Measurements from ENCODE around the gene SLC30A1.

DNA sequence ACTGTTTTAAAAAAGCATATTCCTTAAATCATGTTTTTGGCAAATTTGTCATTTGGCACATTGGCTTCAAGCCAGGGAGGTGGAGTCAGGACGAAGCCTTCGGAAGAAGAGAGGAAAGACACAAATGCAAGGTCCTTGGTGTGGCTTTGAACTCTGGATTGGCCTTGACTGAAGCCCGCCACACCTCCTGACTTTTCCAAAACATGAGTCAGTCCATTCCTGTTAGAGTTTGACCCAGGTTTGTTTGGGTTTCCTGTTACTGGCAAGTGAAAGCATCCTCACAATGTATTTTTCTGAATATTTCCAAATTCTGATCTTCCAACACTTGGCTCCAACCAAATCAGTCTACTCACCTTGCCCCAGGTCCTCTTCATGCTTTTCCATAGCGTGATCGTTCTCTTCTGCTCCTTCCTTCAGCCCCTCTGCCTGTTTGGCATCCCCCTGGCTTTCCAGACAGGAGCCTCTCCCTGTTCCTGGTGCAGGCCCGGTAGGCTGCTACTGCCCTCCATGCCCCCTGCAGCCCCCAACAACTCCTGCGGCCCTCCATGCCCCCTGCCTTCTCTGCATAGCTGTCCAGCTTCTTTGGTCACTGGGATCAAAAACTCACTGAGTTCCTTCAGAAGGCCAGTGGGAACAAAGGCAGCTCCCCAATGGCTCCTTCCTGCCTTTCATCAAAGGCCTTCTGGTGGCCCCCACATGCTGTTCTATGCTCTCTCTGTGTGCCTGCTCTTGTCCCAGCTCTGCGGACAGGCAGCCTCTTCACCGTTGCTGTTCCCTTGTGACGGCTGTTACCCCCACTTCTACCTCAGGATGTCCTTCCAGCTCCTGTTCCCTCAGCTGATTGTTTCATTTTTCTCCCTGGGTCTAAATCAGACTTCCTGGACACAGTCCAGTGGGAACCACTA, 30.4 kb upstream of the SLC30A1 start:
- no peak for TF ChIP-seq POLR2AphosphoS5 (IDR thresholded peaks at IDR 0.05; ENCODE audit: low read depth, low read length)
- no peak for TF ChIP-seq SP1 (IDR thresholded peaks at IDR 0.05; ENCODE audit: low read depth)
- TF ChIP-seq, protein P1, sequence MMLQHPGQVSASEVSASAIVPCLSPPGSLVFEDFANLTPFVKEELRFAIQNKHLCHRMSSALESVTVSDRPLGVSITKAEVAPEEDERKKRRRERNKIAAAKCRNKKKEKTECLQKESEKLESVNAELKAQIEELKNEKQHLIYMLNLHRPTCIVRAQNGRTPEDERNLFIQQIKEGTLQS (IDR thresholded peaks at IDR 0.05) = no peak
- TF ChIP-seq, protein P2, sequence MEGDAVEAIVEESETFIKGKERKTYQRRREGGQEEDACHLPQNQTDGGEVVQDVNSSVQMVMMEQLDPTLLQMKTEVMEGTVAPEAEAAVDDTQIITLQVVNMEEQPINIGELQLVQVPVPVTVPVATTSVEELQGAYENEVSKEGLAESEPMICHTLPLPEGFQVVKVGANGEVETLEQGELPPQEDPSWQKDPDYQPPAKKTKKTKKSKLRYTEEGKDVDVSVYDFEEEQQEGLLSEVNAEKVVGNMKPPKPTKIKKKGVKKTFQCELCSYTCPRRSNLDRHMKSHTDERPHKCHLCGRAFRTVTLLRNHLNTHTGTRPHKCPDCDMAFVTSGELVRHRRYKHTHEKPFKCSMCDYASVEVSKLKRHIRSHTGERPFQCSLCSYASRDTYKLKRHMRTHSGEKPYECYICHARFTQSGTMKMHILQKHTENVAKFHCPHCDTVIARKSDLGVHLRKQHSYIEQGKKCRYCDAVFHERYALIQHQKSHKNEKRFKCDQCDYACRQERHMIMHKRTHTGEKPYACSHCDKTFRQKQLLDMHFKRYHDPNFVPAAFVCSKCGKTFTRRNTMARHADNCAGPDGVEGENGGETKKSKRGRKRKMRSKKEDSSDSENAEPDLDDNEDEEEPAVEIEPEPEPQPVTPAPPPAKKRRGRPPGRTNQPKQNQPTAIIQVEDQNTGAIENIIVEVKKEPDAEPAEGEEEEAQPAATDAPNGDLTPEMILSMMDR (IDR thresholded peaks at IDR 0.05 in 2 of 3, conservative IDR thresholded peaks at IDR 0.05 in 1 of 3; ENCODE audit: borderline replicate concordance in 1 of 3, insufficient read depth in 1 of 3, low read depth in 2 of 3, low read length in 2 of 3) = no peak
- no peak for TF ChIP-seq EZH2phosphoT487 (IDR thresholded peaks at IDR 0.05; ENCODE audit: borderline replicate concordance)
- no peak for TF ChIP-seq POLR2A (IDR thresholded peaks at IDR 0.05; ENCODE audit: borderline replicate concordance, extremely low read depth, insufficient read depth, insufficient read length)

Data from HCT116 (cell line).